LNCaP clone FGC (cell line): Measurements from ENCODE around the gene SIRPB2.

ENCODE experiments used
- DNase-seq: peaks from one replicate; pipeline ENCODE4 v3.0.0-alpha.2; 2011; ENCODE audit warnings: low read depth
- H3K4me3 ChIP-seq: 2 replicates; pipeline ENCODE4 v1.5.1; 2011; ENCODE audit warnings: mild to moderate bottlenecking, low read depth, low read length, control low read depth
- TF ChIP-seq, protein P1 (sequence below): IDR thresholded peaks from 2 replicates; pipeline ENCODE4 v1.5.1; 2012; ENCODE audit warnings: mild to moderate bottlenecking; ENCODE audit not compliant: control insufficient read depth, insufficient read depth; ENCODE audit errors: extremely low read depth

Gene SIRPB2

DNA sequence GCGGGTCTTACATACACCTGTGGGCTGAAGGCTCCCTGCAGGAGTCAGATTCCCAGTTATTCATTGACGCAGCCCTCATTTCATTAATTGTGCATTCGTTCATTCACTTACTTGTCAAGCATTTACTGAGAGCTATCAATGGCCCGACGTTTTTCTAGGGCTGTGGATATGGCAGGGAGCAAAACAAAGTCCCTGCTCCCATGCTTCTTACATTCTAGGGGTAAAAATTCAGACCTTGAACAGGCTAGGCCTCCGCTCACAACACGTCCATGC is 24.2 kb downstream of the SIRPB2 start:
- no peak overlapping the region for H3K4me3 ChIP-seq
- DNase-seq: no peak
- TF ChIP-seq, protein P1, sequence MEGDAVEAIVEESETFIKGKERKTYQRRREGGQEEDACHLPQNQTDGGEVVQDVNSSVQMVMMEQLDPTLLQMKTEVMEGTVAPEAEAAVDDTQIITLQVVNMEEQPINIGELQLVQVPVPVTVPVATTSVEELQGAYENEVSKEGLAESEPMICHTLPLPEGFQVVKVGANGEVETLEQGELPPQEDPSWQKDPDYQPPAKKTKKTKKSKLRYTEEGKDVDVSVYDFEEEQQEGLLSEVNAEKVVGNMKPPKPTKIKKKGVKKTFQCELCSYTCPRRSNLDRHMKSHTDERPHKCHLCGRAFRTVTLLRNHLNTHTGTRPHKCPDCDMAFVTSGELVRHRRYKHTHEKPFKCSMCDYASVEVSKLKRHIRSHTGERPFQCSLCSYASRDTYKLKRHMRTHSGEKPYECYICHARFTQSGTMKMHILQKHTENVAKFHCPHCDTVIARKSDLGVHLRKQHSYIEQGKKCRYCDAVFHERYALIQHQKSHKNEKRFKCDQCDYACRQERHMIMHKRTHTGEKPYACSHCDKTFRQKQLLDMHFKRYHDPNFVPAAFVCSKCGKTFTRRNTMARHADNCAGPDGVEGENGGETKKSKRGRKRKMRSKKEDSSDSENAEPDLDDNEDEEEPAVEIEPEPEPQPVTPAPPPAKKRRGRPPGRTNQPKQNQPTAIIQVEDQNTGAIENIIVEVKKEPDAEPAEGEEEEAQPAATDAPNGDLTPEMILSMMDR: no peak

DNA sequence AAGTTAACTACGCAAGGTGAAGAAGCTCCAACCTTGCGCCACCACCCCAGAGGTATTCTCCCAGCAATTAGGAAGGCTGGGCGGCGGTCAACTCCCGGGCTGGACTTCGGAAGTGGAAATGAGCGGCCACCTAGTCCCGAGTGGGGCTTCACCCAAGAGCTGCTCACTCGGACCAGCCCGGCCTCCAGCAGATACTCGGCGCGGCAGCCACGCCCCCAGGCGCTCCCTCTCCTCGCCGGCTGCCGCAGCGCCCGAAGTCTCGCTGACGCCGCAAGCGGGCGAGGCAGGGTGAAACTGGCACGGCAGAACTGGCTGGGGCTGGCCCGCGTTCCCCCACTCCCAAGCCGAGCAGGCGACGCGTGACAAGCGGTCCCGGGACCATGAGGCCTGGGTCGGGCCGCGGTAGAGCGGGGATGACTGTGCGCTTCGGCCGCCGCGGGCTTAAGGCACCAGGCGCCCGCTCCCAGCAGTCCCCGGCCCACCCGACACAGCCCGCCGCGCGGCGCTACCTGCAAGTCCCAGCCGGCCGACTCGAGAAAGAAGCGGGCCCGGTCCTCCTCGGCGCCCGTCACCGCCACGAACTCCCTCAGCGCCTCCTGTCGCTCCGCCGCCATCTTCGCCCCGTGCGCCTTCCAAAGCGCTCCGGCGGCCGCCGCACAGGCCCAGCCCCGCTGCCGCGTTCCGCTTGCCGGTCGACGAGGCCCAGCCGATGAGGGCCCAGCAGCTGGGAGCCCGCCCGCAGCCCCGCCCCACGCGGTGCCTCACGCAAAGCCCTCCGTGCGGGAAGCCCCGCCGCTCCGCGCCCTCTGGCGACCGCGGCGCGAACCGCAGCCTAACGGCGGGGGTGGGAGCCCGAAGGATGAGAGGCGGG is 24.8 kb downstream of the SIRPB2 start, which contains the start of gene NSFL1C:
TSS of gene NSFL1C (minus strand) at position 639 of the 871 bp plus-strand sequence. CDS start at position 614, 25 bp downstream.
- H3K4me3 ChIP-seq: peak within 1 kb of the TSS; percentile 89
- TF ChIP-seq, protein P1: peak; percentile 97
- peak; percentile 76 for DNase-seq

DNA sequence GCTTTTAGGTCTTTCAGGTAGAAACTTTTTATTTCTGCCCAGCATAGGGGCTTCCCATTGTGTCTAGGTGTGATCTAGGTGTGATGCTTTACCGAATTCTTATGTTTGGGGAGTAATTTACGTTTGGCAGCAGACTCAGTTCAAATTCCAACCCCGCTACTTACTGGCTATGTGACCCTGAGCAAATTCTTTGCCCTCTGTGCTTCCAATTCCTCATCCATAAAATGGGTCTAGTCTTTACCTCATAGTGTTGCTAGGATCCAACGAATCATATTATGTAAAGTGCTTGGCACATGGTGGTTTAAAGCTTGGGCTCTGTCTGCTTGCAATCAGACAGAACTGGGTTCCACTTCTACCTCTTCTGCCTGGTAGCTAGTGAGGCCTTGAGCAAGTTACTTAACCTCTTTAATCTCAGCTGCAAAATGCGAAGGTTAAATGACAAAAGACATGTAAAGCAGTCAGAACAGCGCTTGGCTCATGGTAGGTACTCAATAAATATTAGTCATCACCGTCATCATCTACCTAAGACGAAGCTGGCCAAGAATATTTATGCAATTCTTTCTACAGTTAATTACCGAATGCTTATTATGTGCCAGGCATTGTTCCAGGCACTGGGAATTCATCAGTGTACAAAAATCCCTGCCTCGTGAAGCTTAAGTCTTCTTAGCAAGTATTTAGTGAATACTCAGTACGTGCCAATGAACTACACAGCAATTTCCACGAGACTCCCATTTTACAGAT is 25.6 kb downstream of the SIRPB2 start:
- TF ChIP-seq, protein P1: no peak
- H3K4me3 ChIP-seq: peak overlapping the region; percentile 89
- DNase-seq: no peak

DNA sequence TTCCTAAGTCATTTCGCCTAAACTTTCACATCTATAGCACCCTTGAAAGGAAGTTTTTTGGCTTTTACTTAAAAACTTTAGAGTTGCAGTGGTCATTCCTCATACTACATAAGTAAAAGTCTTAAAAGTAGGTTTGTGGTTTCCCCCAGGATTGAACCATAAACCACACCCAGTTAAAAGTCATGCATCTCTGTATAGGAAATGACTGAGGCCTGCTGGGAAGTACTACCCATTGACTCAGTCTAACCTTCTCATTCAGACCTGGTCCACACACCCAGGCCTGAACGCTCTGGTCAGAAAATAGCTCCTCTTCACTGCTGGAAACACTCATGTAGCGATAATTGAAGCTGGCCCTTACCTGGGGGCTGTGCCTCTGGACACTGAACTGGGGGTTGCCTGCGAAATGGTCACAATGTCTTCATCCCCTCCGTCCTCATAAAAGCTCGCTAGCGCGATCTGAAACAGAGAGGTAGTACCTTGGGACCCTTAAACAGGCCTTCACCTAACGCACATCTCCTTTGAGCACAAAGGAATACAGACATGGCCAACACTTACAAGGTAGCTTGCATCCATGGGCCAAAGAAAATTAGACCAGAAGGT is 27.1 kb downstream of the SIRPB2 start:
- DNase-seq: no peak
- TF ChIP-seq, protein P1: no peak
- H3K4me3 ChIP-seq: no peak overlapping the region

DNA sequence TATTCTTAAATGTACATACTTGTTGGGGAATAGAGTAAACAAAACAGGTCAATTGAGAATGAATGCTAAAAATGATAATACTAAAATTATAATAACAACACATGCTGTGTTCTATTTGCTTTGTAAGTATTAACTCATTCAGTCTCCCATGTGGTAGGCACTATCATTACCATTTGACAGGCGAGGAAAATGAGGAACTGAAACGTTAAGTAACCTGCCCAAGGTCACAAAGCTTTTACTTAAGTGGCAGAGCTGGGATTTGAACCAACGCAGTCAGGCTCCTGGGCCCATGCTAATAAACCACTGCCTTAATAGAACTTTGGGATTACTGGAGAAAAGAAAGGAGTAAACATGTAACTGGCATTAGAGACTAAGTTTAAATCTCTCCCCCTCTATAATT is 28.4 kb downstream of the SIRPB2 start:
- DNase-seq: no peak
- no peak overlapping the region for H3K4me3 ChIP-seq
- TF ChIP-seq, protein P1: no peak

DNA sequence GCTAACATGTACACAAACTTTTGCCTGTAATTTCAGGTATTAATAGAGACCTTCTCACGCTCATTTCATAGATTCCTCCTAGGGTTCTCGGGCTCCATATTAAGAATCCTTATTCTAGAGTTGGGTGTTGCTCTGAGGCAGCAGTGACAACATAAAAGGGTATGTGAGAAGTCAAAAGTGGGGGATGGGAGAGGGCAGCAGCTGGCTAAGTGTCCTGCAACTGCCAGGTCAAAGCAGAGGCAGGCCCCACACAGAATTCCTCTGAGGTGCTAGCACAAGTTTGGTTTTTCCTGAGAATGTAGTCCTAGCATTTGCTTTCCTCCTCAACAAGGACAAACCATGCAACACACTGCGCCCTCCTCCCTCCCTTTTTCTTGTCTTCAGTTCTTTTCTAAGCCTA is 29.2 kb downstream of the SIRPB2 start:
- no peak overlapping the region for H3K4me3 ChIP-seq
- no peak for DNase-seq

More for the DNA sequence above, 29.2 kb downstream of the SIRPB2 start:
- TF ChIP-seq, protein P1: no peak
